Neural cell (in vitro differentiated cells): Measurements from ENCODE around the gene MPPED1.

ENCODE experiments used
- EZH2 ChIP-seq: fragments of 200-600, 300-800 bp; shearing (Covaris generic), sonication (generic); IDR thresholded peaks from 2 replicates; pipeline ENCODE4 v1.6.1; 2014; ENCODE audit warnings: antibody characterized with exemption, low read length, borderline replicate concordance, mild to moderate bottlenecking; ENCODE audit not compliant: insufficient read depth, poor library complexity, severe bottlenecking
- POLR2AphosphoS5 ChIP-seq: IDR thresholded peaks from 2 replicates; pipeline ENCODE4 v1.6.1; 2012
- SMC3 ChIP-seq: fragments of 450-650 bp; conservative IDR thresholded peaks from 2 replicates; pipeline ENCODE4 v1.6.1; 2014; ENCODE audit warnings: antibody characterized with exemption, mild to moderate bottlenecking, moderate library complexity; ENCODE audit not compliant: poor library complexity
- TAF1 ChIP-seq: IDR thresholded peaks from 2 replicates; pipeline ENCODE4 v1.6.1; 2012; ENCODE audit warnings: low read depth
- TF ChIP-seq, protein P1 (sequence below): fragments of 450-650 bp; IDR thresholded peaks from 2 replicates; pipeline ENCODE4 v1.5.1; 2014; ENCODE audit warnings: antibody characterized with exemption, mild to moderate bottlenecking, moderate library complexity; ENCODE audit not compliant: poor library complexity, severe bottlenecking
- TF ChIP-seq, protein P2 (sequence below): IDR thresholded peaks from 2 replicates; pipeline ENCODE4 v1.6.1; 2012; ENCODE audit warnings: borderline replicate concordance

DNA sequence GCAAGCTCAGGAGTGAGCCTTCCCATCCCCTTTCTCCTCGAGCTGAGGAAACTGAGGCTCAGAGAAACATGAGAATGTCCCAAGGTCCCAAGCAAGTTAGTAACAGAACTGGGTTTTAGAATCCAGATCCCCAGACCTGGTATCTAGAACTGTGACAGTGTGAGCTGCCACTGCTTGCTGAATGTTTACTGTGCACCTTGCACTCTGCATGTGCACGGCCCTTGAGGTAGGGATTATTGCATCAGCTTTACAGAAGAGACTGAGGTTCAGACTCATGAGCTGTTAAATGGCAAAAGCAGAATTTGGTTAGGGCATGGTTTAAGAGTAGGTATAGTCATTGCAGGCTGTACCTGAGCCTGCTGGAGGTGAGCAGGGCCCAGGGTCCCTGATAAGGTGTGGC, 3.8 kb upstream of the MPPED1 start:
- TF ChIP-seq, protein P1, sequence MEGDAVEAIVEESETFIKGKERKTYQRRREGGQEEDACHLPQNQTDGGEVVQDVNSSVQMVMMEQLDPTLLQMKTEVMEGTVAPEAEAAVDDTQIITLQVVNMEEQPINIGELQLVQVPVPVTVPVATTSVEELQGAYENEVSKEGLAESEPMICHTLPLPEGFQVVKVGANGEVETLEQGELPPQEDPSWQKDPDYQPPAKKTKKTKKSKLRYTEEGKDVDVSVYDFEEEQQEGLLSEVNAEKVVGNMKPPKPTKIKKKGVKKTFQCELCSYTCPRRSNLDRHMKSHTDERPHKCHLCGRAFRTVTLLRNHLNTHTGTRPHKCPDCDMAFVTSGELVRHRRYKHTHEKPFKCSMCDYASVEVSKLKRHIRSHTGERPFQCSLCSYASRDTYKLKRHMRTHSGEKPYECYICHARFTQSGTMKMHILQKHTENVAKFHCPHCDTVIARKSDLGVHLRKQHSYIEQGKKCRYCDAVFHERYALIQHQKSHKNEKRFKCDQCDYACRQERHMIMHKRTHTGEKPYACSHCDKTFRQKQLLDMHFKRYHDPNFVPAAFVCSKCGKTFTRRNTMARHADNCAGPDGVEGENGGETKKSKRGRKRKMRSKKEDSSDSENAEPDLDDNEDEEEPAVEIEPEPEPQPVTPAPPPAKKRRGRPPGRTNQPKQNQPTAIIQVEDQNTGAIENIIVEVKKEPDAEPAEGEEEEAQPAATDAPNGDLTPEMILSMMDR: no peak
- no peak for TF ChIP-seq EZH2
- TF ChIP-seq POLR2AphosphoS5: no peak
- TF ChIP-seq, protein P2, sequence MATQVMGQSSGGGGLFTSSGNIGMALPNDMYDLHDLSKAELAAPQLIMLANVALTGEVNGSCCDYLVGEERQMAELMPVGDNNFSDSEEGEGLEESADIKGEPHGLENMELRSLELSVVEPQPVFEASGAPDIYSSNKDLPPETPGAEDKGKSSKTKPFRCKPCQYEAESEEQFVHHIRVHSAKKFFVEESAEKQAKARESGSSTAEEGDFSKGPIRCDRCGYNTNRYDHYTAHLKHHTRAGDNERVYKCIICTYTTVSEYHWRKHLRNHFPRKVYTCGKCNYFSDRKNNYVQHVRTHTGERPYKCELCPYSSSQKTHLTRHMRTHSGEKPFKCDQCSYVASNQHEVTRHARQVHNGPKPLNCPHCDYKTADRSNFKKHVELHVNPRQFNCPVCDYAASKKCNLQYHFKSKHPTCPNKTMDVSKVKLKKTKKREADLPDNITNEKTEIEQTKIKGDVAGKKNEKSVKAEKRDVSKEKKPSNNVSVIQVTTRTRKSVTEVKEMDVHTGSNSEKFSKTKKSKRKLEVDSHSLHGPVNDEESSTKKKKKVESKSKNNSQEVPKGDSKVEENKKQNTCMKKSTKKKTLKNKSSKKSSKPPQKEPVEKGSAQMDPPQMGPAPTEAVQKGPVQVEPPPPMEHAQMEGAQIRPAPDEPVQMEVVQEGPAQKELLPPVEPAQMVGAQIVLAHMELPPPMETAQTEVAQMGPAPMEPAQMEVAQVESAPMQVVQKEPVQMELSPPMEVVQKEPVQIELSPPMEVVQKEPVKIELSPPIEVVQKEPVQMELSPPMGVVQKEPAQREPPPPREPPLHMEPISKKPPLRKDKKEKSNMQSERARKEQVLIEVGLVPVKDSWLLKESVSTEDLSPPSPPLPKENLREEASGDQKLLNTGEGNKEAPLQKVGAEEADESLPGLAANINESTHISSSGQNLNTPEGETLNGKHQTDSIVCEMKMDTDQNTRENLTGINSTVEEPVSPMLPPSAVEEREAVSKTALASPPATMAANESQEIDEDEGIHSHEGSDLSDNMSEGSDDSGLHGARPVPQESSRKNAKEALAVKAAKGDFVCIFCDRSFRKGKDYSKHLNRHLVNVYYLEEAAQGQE: no peak
- TF ChIP-seq TAF1: no peak
- TF ChIP-seq SMC3: no peak
